Left lobe of liver (tissue), 2 donors: ENCODE measurements around the gene ZNF639. TPM values are rescaled to one million over a fixed set of nuclear protein-coding genes. Genes with fewer than 3 reads are reported as not detected.
"Not testable (repeated sequence)": the region's sequence is repeated elsewhere in the genome, so short reads cannot be mapped to it uniquely, and the experiment has no call there.

Experiments
- ATAC-seq: fragments of 200-7000 bp; cut with Tn5 transposase; one replicate; pipeline ENCODE4 v1.9.1; 2020; ENCODE audit warnings: mild to moderate bottlenecking, moderate library complexity
- DNase-seq: peaks from one replicate; pipeline ENCODE4 v3.0.0-alpha.2; 2020; ENCODE audit warnings: low spot score
- total RNA-seq: library from RNA; stranded (reverse); gene quantifications from one replicate; pipeline ENCODE4 v1.2.1, GENCODE V29; 2021
- donor health status: DM: no; HTN: no; CAD: no; lungs with moderate emphysema.
- donor health status: DM: no; HTN: yes; CAD: no.

ZNF639 gene
- total RNA-seq: 9.7 TPM

- DNase-seq (peak; percentile 86), ATAC-seq (peak; percentile 87)
These were observed at the start of gene ZNF639 for GRCh38 chr3:179322286-179323196. TSS of gene ZNF639 (plus strand) at chr3:179323031. CDS start at chr3:179328294, 5,263 bp downstream.

GRCh38 chr3:179274434-179274833 lies 48.4 kb upstream of the ZNF639 start:
- not testable (repeated sequence) for ATAC-seq, DNase-seq

- ATAC-seq: no peak
- no peak for DNase-seq
These were observed 46.8 kb upstream of the ZNF639 start for GRCh38 chr3:179276001-179276400.

GRCh38 chr3:179276743-179277142 lies 46.1 kb upstream of the ZNF639 start:
- DNase-seq (no peak), ATAC-seq (no peak)

- ATAC-seq: no peak
- no peak for DNase-seq
These were observed 44.7 kb upstream of the ZNF639 start for GRCh38 chr3:179278151-179278550.

- ATAC-seq (no peak), DNase-seq (no peak)
These were observed 43.7 kb upstream of the ZNF639 start for GRCh38 chr3:179278932-179279693.

GRCh38 chr3:179279837-179280236 lies 43.0 kb upstream of the ZNF639 start:
- DNase-seq (no peak), ATAC-seq (no peak)

GRCh38 chr3:179281825-179282224 lies 41.0 kb upstream of the ZNF639 start:
- ATAC-seq: no peak
- no peak for DNase-seq

GRCh38 chr3:179286331-179286730 lies 36.5 kb upstream of the ZNF639 start:
- no peak for ATAC-seq
- DNase-seq: no peak

GRCh38 chr3:179288845-179289244 lies 34.0 kb upstream of the ZNF639 start:
- ATAC-seq: no peak
- no peak for DNase-seq

- ATAC-seq (no peak), DNase-seq (no peak)
These were observed 33.5 kb upstream of the ZNF639 start for GRCh38 chr3:179289295-179289694.

GRCh38 chr3:179292450-179292849 lies 30.4 kb upstream of the ZNF639 start:
- DNase-seq (no peak), ATAC-seq (no peak)

- no peak for ATAC-seq
- DNase-seq: no peak
These were observed 24.7 kb upstream of the ZNF639 start for GRCh38 chr3:179297971-179298725.

- no peak for ATAC-seq
- DNase-seq: no peak
These were observed 23.5 kb upstream of the ZNF639 start for GRCh38 chr3:179299316-179299715.

- ATAC-seq: no peak
- DNase-seq: no peak
These were observed 22.7 kb upstream of the ZNF639 start for GRCh38 chr3:179299999-179300613.

- DNase-seq (no peak), ATAC-seq (no peak)
These were observed 21.2 kb upstream of the ZNF639 start for GRCh38 chr3:179301645-179302044.

GRCh38 chr3:179302111-179302510 lies 20.7 kb upstream of the ZNF639 start:
- DNase-seq (no peak), ATAC-seq (no peak)

- DNase-seq (no peak), ATAC-seq (no peak)
These were observed 18.2 kb upstream of the ZNF639 start for GRCh38 chr3:179304605-179305004.

- not testable (repeated sequence) for DNase-seq, ATAC-seq
These were observed 15.5 kb upstream of the ZNF639 start for GRCh38 chr3:179307362-179307761.

- no peak for DNase-seq
- ATAC-seq: no peak
These were observed 14.8 kb upstream of the ZNF639 start for GRCh38 chr3:179308001-179308400.
